HCT116 (cell line): ENCODE data around the gene STT3B. TPM values are rescaled to one million over a fixed set of nuclear protein-coding genes. Genes with fewer than 3 reads are reported as not detected.

Experiments used
- ATAC-seq: fragments of 200-7000 bp; cut with Tn5 transposase; 2 replicates; pipeline ENCODE4 v1.9.1; 2020; ENCODE audit warnings: mild to moderate bottlenecking, moderate library complexity
- BruUV-seq: library from RNA; stranded (reverse); fragments of 400-500 nt; replicated peaks from 2 replicates; lab custom pipeline; 2021; lab: Mats Ljungman, UMichigan
- CTCF ChIA-PET: fragments of 300-600 bp; sonication (Branson Sonifier 250); formaldehyde crosslinking; loops from one replicate; lab custom pipeline; 2021; ENCODE audit warnings: antibody characterized with exemption; lab: Charles Lee
- POLR2A ChIA-PET: fragments of 300-600, 350-600 bp; sonication (Branson Sonifier 250); formaldehyde crosslinking; loops from one replicate; lab custom pipeline; 2021; ENCODE audit warnings: antibody characterized with exemption; lab: Charles Lee
- RAD21 ChIA-PET, 2 experiments: fragments of 300-600 bp; sonication (Branson Sonifier 250); formaldehyde crosslinking; loops; one replicate each; lab custom pipeline; 2023; ENCODE audit warnings: low total read pairs in 2 of 2; ENCODE audit not compliant: uncharacterized antibody in 2 of 2, unreplicated experiment in 2 of 2, low non-redundant PET in 1 of 2; lab: Charles Lee
- DNase-seq: peaks from one replicate; pipeline ENCODE4 v3.0.0-alpha.2; 2010; ENCODE audit warnings: low read depth, low spot score
- H2AFZ ChIP-seq: fragments of 200-600 bp; shearing (Covaris generic), sonication (generic); 2 replicates; pipeline ENCODE4 v1.6.1; 2017; ENCODE audit warnings: low read depth, mixed run types, mixed read lengths, antibody characterized with exemption, low read length; ENCODE audit not compliant: poor library complexity, severe bottlenecking
- H3K27ac ChIP-seq: 2 replicates; pipeline ENCODE4 v1.5.1; 2012; ENCODE audit warnings: low read depth, low read length
- H3K27me3 ChIP-seq: fragments of 200-600 bp; sonication (generic); 2 replicates; pipeline ENCODE4 v1.6.1; 2016; ENCODE audit warnings: mixed run types, low read length, mixed read lengths; ENCODE audit not compliant: insufficient read depth
- H3K36me3 ChIP-seq, 2 experiments: fragments of 200-500 bp in 1 of 2; fragments of 200-600 bp in 1 of 2; sonication (Bioruptor generic) in 1 of 2; sonication (generic) in 1 of 2; 2 replicates each; pipeline versions ENCODE4 v1.5.1 to v1.6.1; 2014 to 2016; ENCODE audit warnings: low read length in 2 of 2, inconsistent platforms in 1 of 2, mixed read lengths in 1 of 2, mixed run types in 1 of 2; ENCODE audit not compliant: insufficient read depth in 2 of 2, control insufficient read depth in 1 of 2
- H3K4me1 ChIP-seq, 2 experiments: fragments of 200-600 bp in 1 of 2; sonication (generic) in 1 of 2; 2 replicates each; pipeline versions ENCODE4 v1.5.1 to v1.6.1; 2012 to 2017; ENCODE audit warnings: low read length in 2 of 2, inconsistent platforms in 1 of 2, mild to moderate bottlenecking in 1 of 2, mixed read lengths in 1 of 2, mixed run types in 1 of 2, moderate library complexity in 1 of 2; ENCODE audit not compliant: insufficient read depth in 2 of 2, control insufficient read depth in 1 of 2
- H3K4me2 ChIP-seq: fragments of 200-600 bp; sonication (generic); 2 replicates; pipeline ENCODE4 v1.6.1; 2017; ENCODE audit warnings: mixed run types, low read length, mixed read lengths
- H3K4me3 ChIP-seq, 2 experiments: fragments of 200-600 bp in 1 of 2; sonication (generic) in 1 of 2; replicated peaks in 1 of 2; 2 replicates each; pipeline ENCODE4 v1.5.1; 2011 to 2016; ENCODE audit warnings: low read length in 2 of 2, control low read depth in 1 of 2, low read depth in 1 of 2, mild to moderate bottlenecking in 1 of 2, mixed read lengths in 1 of 2, mixed run types in 1 of 2
- H3K79me2 ChIP-seq: fragments of 200-600 bp; sonication (generic); 2 replicates; pipeline ENCODE4 v1.6.1; 2017; ENCODE audit warnings: mild to moderate bottlenecking, mixed run types, low read length, moderate library complexity, mixed read lengths; ENCODE audit not compliant: insufficient read depth
- H3K9ac ChIP-seq: fragments of 200-600 bp; sonication (generic); 2 replicates; pipeline ENCODE4 v1.6.1; 2016; ENCODE audit warnings: low read length, mixed read lengths
- H3K9me2 ChIP-seq: fragments of 200-600 bp; sonication (generic), shearing (Covaris generic); 2 replicates; pipeline ENCODE4 v1.6.1; 2017; ENCODE audit warnings: mixed run types, mild to moderate bottlenecking, moderate library complexity; ENCODE audit not compliant: insufficient read depth
- H3K9me3 ChIP-seq, 2 experiments: fragments of 200-500 bp in 1 of 2; fragments of 200-600 bp in 1 of 2; sonication (Bioruptor generic) in 1 of 2; sonication (generic) in 1 of 2; 2 replicates each; pipeline ENCODE4 v1.6.1; 2014 to 2017; ENCODE audit warnings: low read length in 2 of 2, mixed read lengths in 2 of 2, inconsistent platforms in 1 of 2, low read depth in 1 of 2, mild to moderate bottlenecking in 1 of 2, mixed run types in 1 of 2, moderate library complexity in 1 of 2; ENCODE audit not compliant: control insufficient read depth in 1 of 2, insufficient read depth in 1 of 2
- H4K20me1 ChIP-seq: fragments of 200-600 bp; sonication (generic), shearing (Covaris generic); 2 replicates; pipeline ENCODE4 v1.6.1; 2017; ENCODE audit warnings: mixed run types, mild to moderate bottlenecking, moderate library complexity; ENCODE audit not compliant: insufficient read depth
- ATF3 ChIP-seq: IDR thresholded peaks from 2 replicates; pipeline ENCODE4 v1.6.1; 2012
- EZH2phosphoT487 ChIP-seq: fragments of 200-600 bp; IDR thresholded peaks from 2 replicates; pipeline ENCODE4 v1.6.1; 2018; ENCODE audit warnings: antibody characterized with exemption, borderline replicate concordance
- FOSL1 ChIP-seq: IDR thresholded peaks from 2 replicates; pipeline ENCODE4 v1.6.1; 2012; ENCODE audit warnings: low read depth
- MAX ChIP-seq: IDR thresholded peaks from 2 replicates; pipeline ENCODE4 v1.6.1; 2012
- REST ChIP-seq: IDR thresholded peaks from 2 replicates; pipeline ENCODE4 v1.6.1; 2012; ENCODE audit warnings: low read depth
- ZNF274 ChIP-seq: fragments of 200-500 bp; sonication (Bioruptor generic); IDR thresholded peaks from 2 replicates; pipeline ENCODE4 v1.6.1; 2014; ENCODE audit warnings: mild to moderate bottlenecking, low read depth, low read length, inconsistent platforms
- intact Hi-C: fragments of 100-400 bp; cut with micrococcal nuclease; formaldehyde crosslinking; loops from 2 replicates; pipeline ENCODE4 v1.10.0; 2022
- total RNA-seq: library from RNA; stranded (reverse); gene quantifications from one replicate; pipeline ENCODE4 v1.2.1, GENCODE V29; 2021; ENCODE audit not compliant: unreplicated experiment

The STT3B gene
- total RNA-seq, 1 experiment from 2014 or later: 131 TPM

GRCh38 chr3:31504230-31504629 lies 28.5 kb upstream of the STT3B start:
- Histone ChIP-seq H3K4me2 (no peak overlapping the region), H3K36me3 (no peaks in the 10 kb centered on the region), H3K9me3 (no peaks in the 10 kb centered on the region), H4K20me1 (no peaks in the 10 kb centered on the region), H3K4me3 (no peak overlapping the region), H2AFZ (no peak overlapping the region), H3K9ac (no peak overlapping the region), H3K4me1 (no peaks in the 10 kb centered on the region), H3K9me2 (no peaks in the 10 kb centered on the region), H3K27me3 (no peaks in the 10 kb centered on the region), H3K27ac (no peak overlapping the region), H3K79me2 (no peaks in the 10 kb centered on the region)
- TF ChIP-seq EZH2phosphoT487: no peak
- no peak for TF ChIP-seq FOSL1
- no peak for TF ChIP-seq ZNF274
- no peak for TF ChIP-seq ATF3
- TF ChIP-seq MAX: no peak
- no peak for TF ChIP-seq REST
- no peak for ATAC-seq
- DNase-seq: no peak
- intact Hi-C loops: no loop called here
- CTCF ChIA-PET: no interaction called here
- POLR2A ChIA-PET: no interaction called here
- RAD21 ChIA-PET: no interaction called here
- BruUV-seq: no TSS peak
